Smooth muscle cell (in vitro differentiated cells): ENCODE data around the gene FSTL3. TPM values are rescaled to one million over a fixed set of nuclear protein-coding genes. Genes with fewer than 3 reads are reported as not detected.

ENCODE experiments used
- DNase-seq: peaks from one replicate; lab custom pipeline; 2025; ENCODE audit not compliant: unreplicated experiment; lab: John Stamatoyannopoulos, UW
- H2AFZ ChIP-seq: fragments of 200-600 bp; sonication (generic); 2 replicates; pipeline ENCODE4 v1.6.0; 2016; ENCODE audit warnings: antibody characterized with exemption, low read depth, mild to moderate bottlenecking
- H3F3A ChIP-seq: fragments of 200-600 bp; sonication (generic); 2 replicates; pipeline ENCODE4 v1.6.0; 2017; ENCODE audit warnings: antibody characterized with exemption, low read depth
- H3K27ac ChIP-seq: fragments of 200-600 bp; sonication (generic); 2 replicates; pipeline ENCODE4 v1.5.1; 2016; ENCODE audit warnings: low read depth, mild to moderate bottlenecking
- H3K27me3 ChIP-seq: fragments of 200-600 bp; sonication (generic); 2 replicates; pipeline ENCODE4 v1.6.1; 2016; ENCODE audit warnings: low read depth, mild to moderate bottlenecking
- H3K36me3 ChIP-seq: fragments of 200-600 bp; sonication (generic); 2 replicates; pipeline ENCODE4 v1.5.1; 2016; ENCODE audit warnings: low read depth
- H3K4me1 ChIP-seq: fragments of 200-600 bp; sonication (generic); 2 replicates; pipeline ENCODE4 v1.5.1; 2016; ENCODE audit warnings: low read depth
- H3K4me2 ChIP-seq: fragments of 200-600 bp; sonication (generic); 2 replicates; pipeline ENCODE4 v1.6.0; 2016; ENCODE audit warnings: mild to moderate bottlenecking
- H3K4me3 ChIP-seq: fragments of 200-600 bp; sonication (generic); 2 replicates; pipeline ENCODE4 v1.5.1; 2016; ENCODE audit warnings: mild to moderate bottlenecking
- H3K79me2 ChIP-seq: fragments of 200-600 bp; sonication (generic); 2 replicates; pipeline ENCODE4 v1.6.0; 2016; ENCODE audit warnings: low read depth, mild to moderate bottlenecking
- H3K9ac ChIP-seq: fragments of 200-600 bp; sonication (generic); 2 replicates; pipeline ENCODE4 v1.6.0; 2016; ENCODE audit warnings: low read depth
- H3K9me3 ChIP-seq: fragments of 200-600 bp; sonication (generic); replicated peaks from 2 replicates; pipeline ENCODE4 v1.5.1; 2016; ENCODE audit warnings: low read depth
- H4K20me1 ChIP-seq: fragments of 200-600 bp; sonication (generic); 2 replicates; pipeline ENCODE4 v1.6.0; 2016; ENCODE audit warnings: low read depth
- CTCF ChIP-seq: fragments of 200-600 bp; sonication (generic); IDR thresholded peaks from 2 replicates; pipeline ENCODE4 v1.5.1; 2017; ENCODE audit warnings: borderline replicate concordance, mild to moderate bottlenecking, antibody characterized with exemption; ENCODE audit not compliant: insufficient read depth, poor library complexity, severe bottlenecking
- WGBS: methylation state at CpG from one replicate; pipeline ENCODE4 v1.1.7; 2016; ENCODE audit warnings: low lambda C conversion rate; 5-methylcytosine and 5-hydroxymethylcytosine counted together
- polyA plus RNA-seq: library from polyadenylated mRNA; unstranded; fragments of >200 nt; fragmentation: Nextera tagmentation; extraction: Ambion mirVana; gene quantifications from 2 replicates; pipeline ENCODE4 v1.2.1, GENCODE V29; 2016
- total RNA-seq: library from RNA; depleted of rRNA; stranded (reverse); fragments of >200 nt; gene quantifications from 2 replicates; pipeline ENCODE4 v1.2.3, GENCODE V29; 2014

The FSTL3 gene
- total and polyA plus RNA-seq, 2 experiments from 2014 or later: 132 to 172 TPM

- no peak overlapping the region for H2AFZ ChIP-seq
- peaks cover under 1% of the 10 kb centered on the region for H3K4me1 ChIP-seq
- no peaks in the 10 kb centered on the region for H3K36me3 ChIP-seq
- H3K9me3 ChIP-seq: no peaks in the 10 kb centered on the region
- H3K27ac ChIP-seq: no peak overlapping the region
- no peaks in the 10 kb centered on the region for H3K27me3 ChIP-seq
- H3K4me3 ChIP-seq: no peak overlapping the region
- 82% methylated on average over 4 of the region's 4 CpGs for WGBS
- no peaks in the 10 kb centered on the region for H3F3A ChIP-seq
- no peaks in the 10 kb centered on the region for H4K20me1 ChIP-seq
- no peak overlapping the region for H3K9ac ChIP-seq
- no peak for TF ChIP-seq CTCF
- no peak for DNase-seq
- no peaks in the 10 kb centered on the region for H3K79me2 ChIP-seq
- no peak overlapping the region for H3K4me2 ChIP-seq
These were observed 27.1 kb downstream of the FSTL3 start for GRCh38 chr19:703329-703650.

GRCh38 chr19:703651-704446 lies 27.7 kb downstream of the FSTL3 start:
- no peaks in the 10 kb centered on the region for H3K27me3 ChIP-seq
- no peak overlapping the region for H3K27ac ChIP-seq
- no peaks in the 10 kb centered on the region for H4K20me1 ChIP-seq
- DNase-seq: peak; percentile 25
- H3K4me3 ChIP-seq: no peak overlapping the region
- no peaks in the 10 kb centered on the region for H3K79me2 ChIP-seq
- H3K9me3 ChIP-seq: no peaks in the 10 kb centered on the region
- WGBS: 20% methylated on average over 34 of the region's 50 CpGs
- no peak for TF ChIP-seq CTCF
- H3K4me1 ChIP-seq: peaks cover 3% of the 10 kb centered on the region
- H2AFZ ChIP-seq: no peak overlapping the region
- H3K4me2 ChIP-seq: no peak overlapping the region
- H3K36me3 ChIP-seq: no peaks in the 10 kb centered on the region
- H3F3A ChIP-seq: no peaks in the 10 kb centered on the region
- H3K9ac ChIP-seq: no peak overlapping the region

- DNase-seq: no peak
- no peak overlapping the region for H3K9ac ChIP-seq
- no peak overlapping the region for H2AFZ ChIP-seq
- H3K27ac ChIP-seq: no peak overlapping the region
- H3K4me2 ChIP-seq: no peak overlapping the region
- WGBS: 42% methylated on average over 14 of the region's 14 CpGs
- no peaks in the 10 kb centered on the region for H3K79me2 ChIP-seq
- no peaks in the 10 kb centered on the region for H3K9me3 ChIP-seq
- no peaks in the 10 kb centered on the region for H3K36me3 ChIP-seq
- H3F3A ChIP-seq: no peaks in the 10 kb centered on the region
- H3K4me3 ChIP-seq: no peak overlapping the region
- TF ChIP-seq CTCF: no peak
- H4K20me1 ChIP-seq: no peaks in the 10 kb centered on the region
- peaks cover 3% of the 10 kb centered on the region for H3K4me1 ChIP-seq
- H3K27me3 ChIP-seq: no peaks in the 10 kb centered on the region
These were observed 28.2 kb downstream of the FSTL3 start for GRCh38 chr19:704447-704741.
